Activated CD4-positive, alpha-beta T cell treated with anti-CD3 and anti-CD28 coated beads, Interleukin-2, Interleukin-4, amounts not matched to agents 100 ng/mL and 50 ng/mL, durations not matched to agents 16 hours and 8 hours (primary cell): ENCODE measurements around the gene CCDC61.

ENCODE experiments used
- DNase-seq: peaks from one replicate; pipeline ENCODE4 v3.0.0-alpha.2; 2020; ENCODE audit warnings: low spot score

Gene CCDC61, protein sequence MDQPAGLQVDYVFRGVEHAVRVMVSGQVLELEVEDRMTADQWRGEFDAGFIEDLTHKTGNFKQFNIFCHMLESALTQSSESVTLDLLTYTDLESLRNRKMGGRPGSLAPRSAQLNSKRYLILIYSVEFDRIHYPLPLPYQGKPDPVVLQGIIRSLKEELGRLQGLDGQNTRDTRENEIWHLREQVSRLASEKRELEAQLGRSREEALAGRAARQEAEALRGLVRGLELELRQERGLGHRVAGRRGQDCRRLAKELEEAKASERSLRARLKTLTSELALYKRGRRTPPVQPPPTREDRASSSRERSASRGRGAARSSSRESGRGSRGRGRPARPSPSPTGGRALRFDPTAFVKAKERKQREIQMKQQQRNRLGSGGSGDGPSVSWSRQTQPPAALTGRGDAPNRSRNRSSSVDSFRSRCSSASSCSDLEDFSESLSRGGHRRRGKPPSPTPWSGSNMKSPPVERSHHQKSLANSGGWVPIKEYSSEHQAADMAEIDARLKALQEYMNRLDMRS

DNA sequence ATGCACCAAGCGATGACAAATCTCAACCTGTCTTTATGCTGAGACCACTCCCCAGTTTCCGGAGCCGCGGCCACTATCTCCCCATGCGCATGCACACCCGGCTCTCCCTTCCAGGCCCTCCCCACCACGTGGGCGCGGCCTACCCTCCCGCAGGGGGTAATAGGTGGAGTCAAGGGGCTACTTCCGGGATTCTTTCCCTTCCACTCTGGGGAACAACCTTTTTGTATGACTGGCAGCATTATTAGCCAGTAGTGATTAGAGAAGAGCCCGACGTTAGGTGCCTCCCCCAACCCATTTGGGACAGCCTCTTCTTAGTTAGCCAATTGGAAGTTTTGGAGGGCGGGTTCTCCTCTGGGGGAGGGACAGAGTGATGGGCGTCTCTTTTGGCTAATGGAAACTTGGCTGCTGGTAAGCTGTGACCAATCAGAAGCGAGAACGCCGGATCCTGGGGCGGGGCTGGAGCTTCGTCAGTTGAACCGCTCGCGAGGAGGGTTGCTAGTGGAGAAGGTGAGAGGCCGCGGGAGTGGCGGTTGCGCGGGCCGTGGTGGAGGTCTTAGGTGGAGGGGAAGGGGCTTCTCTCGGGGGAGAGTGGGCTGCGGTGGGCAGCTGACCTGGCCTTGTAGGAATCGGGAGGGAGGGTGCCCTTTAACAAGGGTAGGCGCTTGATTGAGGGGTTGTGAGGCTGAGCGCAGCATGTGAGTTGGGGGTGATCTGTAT, at the start of gene CCDC61:
Gene CCDC61, plus strand, starts transcription at position 470 of the 717 bp plus-strand sequence. CDS start 7,552 bp downstream, outside the sequence.
- peak; percentile 100 for DNase-seq

DNA sequence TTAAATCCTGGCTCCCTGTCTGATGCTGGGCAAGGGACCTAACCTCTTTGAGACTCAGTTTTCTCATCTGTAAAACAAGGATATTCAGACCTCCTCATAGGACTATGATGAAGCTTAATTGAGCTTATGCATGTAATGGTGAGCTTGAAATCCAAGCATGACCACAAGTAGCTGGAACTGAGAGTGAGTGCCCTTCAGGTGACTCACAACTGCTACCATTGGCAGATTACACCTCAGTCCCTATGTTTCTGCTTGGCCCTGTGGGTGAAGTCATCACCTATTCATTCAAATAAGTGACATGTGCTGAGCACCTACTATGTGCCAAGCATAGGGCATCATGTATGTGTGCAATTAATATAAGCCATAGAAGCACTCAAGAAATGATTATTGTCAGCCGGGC, 47.3 kb upstream of the CCDC61 start:
- no peak for DNase-seq

DNA sequence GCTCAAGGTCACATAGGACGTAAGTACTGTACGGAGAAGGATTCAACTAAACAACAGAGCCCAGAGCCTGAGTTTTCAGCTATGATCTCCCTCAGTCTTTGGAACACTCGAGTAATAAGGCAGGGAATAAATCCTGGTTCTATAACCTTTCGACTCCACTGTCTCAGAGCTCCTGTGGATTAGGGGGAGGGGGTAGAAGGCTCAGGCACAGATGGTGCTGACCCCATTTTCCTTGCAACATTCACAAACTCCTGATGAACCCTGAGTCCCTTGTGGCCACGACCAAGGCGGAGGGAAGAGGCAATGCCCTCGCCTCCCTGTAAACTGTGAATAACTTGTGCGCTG, 43.0 kb upstream of the CCDC61 start:
- no peak for DNase-seq

DNA sequence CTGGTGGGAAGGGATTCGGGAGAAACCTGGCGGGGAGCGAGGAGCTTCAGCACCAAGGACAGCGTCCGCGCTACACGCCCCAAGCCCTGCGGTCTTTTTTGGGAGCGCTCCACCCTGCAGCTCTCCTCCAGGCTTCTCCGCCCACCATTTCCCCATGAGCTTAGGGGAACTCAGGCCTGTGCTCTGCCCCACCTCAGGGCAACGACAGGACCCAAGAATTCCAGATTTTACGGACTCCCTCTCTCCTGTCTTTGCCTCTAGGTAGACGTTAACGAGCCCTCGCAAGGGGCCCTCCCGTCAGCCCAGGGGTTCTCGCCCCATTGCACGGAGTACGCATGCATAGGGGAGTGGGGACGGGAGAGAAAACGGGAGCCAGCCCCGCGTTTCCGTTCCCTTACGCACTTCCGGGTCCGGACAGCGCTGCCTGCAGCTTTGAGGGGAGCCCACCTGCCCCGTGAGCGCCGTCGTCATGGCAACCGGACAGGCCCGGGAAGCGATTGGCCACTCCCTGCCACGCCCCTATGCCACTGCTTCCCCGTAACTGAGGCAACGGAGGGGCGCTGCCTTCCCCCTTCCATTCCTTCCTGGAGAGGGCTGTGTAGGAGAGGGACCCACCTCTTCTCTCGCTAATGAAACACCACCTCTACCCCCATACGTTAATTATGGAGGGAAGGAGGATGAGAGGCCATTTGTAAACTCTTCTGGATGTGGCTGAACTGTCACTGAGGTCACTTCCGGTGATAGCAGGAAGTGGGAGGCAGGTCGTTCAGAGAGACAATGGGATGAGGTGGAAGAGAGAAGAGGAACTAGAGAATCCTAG, 42.4 kb upstream of the CCDC61 start:
- peak; percentile 32 for DNase-seq

DNA sequence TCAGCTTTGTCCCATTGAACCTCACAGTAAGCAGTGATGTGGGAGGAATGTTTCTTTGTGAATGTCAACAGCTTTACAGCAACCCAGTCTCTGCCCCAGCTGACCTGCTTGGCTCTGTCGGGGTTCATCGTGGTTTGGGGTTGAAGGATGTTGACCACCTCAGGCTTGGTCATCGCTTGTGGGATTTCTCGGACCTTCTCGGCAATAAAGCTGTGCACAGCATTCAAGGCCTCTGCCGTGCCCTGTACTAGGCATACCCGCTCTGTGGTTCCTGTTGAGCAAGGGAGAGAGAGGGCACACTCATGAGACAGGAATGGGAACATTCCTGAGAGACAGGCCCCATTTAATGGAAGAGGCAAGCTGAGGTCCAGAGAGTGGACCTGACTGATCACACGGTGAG, 41.6 kb upstream of the CCDC61 start:
- DNase-seq, result no peak

DNA sequence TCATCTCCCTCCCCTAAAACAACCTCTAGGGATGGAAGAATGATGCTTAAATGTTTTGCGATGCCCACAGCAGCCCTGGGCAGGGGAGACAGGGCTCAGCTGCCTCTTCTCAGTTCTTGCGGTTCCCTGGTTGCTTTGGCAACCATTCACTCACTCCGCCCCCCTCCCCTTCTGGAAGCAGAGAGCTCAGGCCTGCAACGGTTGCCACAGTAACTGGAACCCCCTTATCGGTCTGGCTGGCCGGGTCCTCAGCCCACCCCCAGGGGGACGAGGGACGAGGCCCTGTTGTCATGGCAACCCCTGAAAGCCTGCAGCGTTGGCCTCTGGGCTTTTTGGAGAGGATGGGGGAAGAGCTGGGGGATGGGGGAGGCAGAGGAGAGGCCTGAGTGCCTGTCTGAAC, 41.1 kb upstream of the CCDC61 start:
- DNase-seq, result no peak

DNA sequence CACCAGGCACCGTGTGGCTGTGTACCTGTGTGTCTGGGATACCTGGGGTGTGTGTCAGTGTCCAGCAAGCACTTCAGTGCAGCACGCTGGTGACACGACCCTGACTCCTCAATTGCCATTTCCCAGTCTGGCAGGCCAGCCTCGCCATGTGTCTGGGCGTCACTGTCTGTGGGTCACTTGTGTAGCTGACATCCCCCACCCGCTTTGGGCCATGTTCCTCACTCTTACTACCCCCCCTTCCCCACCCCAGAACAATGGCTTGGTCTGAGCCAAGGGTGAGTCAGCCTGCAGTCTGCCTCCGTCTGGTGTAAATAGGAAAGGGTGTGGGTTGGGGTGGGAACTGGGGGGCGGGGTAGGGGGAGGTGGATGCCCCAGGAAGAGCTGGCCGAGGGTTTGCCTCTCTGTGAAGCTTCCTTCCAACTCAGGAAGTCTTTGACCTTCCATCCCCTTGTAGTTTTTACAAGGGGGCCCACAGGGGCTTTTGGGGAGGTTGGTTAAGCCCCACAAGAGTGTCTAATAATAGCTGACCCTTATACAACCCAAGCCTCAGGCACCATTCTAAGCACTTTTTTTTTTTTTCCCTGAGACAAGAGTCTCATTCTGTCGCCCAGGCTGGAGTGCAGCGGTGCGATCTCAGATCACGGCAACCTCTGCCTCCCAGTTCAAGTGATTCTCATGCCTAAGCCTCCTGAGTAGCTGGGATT, 39.2 kb upstream of the CCDC61 start:
- no peak for DNase-seq

DNA sequence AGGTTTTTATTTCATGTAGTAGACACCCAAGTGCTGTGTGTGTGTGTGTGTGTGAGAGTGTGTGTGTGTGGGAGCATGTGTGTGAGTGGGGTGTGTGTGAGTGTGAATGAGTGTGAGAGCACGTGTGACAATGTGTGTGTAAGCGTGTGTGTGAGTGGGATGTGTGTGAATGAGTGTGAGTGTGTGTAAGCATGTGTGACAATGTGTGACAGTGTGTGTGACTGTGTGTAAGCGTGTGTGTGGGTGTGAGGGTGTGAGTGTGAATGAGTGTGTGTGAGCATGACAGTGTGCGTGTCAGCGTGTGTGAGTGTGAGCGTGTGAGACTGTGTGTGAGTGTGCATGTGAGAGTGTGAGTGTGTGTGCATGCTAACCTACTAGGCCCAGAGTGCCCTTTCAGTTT, 36.9 kb upstream of the CCDC61 start:
- DNase-seq, result no peak

DNA sequence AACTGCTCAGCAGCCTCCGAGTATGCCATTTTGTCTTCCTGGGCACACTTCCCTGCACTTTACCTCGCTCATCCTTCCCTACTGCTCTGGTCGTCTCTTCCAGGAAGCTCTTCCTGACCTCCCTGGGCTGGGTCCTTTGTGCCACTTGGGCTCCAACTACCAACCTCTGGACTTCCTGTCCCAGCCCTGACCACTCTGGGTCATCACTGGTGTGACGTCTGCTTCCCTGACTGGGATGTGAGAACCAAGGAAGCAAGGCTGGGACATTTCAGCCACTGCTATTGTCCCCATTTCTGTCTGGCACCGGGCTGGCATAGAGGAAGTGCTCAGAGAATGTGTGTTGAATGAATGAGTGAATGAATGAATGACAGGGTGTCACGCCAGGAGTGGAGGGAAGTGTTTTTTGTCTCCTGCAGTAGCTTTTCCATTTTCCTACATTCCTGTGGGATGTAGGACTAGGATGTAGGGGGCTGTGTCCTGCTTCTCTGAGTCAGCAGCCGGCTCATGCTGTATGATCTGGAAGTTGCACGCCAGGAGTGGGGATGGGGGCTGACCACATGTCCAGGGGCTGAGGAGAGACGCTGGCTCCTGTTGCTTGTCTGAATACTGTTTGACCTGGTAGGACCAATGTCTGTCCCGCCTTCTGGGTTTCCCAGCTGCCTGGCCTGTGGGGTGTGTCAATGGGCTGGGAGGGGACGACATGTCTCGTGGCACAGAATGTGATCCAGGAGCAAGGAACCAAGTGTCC, 36.3 kb upstream of the CCDC61 start:
- DNase-seq, result no peak

DNA sequence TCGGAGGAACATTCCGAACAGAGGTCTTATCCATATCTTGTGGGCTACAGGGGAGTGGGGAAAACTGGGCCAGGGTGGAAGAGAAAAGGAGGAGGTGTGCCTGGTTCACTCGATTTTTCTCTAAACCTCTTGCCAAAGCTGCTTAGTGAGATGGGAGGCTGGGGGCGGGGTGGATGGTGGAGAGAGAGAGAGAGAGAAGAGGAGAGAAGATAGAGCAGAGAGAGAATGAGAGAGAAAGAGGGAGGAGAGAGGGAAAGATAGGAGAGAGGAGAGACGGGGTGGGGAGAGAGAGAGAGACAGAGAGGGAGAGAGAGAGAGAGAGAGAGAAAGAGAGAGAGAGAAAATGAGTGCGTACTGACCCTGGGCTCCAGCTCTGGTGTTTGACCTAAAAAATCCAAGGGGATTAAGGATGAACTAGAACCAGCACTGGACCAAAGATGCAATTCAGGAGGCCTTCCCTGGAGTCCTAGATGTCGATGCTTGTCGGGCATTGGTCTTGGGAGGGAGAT, 35.7 kb upstream of the CCDC61 start:
- no peak for DNase-seq

DNA sequence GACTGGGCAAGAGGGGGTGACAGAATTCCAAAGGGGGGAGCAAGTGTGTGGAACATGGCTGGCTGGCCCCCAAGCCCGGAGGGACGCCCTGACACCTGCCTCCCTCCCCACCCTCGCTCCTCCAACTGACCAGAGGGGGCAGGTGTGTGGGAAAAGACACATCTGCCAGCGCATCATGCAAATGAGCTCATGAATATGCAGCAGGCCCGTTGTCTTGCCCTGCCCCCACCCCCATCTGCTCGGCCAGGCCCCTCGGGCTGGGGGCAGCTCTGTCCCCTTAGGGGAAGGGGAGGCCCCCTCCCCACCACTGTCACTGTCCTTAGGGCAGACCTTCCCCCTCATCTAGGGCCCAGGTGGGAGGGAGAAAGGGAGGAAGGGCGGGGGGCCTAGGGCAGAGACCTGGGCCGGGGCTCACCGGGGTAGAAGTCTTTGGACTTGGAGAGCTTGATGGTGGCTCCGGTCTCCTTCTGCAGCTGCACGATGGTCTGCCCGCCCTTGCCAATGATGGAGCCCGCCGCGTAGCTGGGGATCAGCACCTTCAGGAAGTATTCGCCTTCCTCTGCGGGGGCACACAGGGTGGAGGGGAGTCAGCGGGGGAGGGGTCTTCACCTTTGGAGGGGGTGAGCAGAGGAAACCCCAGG, 34.6 kb upstream of the CCDC61 start:
- DNase-seq, result no peak

DNA sequence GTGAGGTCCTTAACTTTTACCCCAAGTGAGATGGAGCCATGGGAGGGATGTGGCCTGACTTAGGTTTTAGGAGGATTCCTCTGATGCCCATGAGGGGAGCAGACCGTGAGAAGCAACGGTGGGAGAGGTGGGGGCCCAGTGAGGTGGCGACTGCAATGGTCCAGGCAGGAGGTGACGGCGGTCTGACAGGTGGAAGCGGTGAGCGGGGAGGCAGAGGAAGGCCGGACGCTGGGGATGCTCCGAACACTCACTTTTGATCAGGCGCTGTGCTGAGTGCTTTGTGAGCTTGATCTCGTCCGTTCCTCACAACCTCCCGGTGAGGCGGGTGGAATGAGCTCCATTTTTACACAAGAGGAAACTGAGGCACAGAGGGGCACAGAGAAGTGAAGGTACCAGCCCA, 33.2 kb upstream of the CCDC61 start:
- no peak for DNase-seq

DNA sequence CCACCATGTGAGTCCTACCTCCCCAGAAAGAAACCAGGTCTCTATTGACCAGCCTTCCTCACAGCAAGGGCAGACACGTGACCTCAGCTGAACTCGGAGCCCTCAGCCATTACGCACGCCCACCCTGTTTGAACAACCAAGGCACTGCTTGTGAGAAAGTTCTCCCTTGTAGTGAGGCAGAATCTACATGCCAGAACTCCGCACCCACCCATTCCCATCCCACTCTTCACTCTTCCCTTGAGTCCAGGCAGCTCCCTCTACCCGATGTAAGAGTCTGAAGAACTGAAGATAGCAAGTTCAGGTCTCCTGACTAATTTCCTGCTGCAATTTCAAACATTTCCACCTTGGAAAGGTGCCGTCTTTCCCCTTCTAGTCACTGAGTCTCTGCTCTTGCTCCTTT, 28.0 kb upstream of the CCDC61 start:
- no peak for DNase-seq

DNA sequence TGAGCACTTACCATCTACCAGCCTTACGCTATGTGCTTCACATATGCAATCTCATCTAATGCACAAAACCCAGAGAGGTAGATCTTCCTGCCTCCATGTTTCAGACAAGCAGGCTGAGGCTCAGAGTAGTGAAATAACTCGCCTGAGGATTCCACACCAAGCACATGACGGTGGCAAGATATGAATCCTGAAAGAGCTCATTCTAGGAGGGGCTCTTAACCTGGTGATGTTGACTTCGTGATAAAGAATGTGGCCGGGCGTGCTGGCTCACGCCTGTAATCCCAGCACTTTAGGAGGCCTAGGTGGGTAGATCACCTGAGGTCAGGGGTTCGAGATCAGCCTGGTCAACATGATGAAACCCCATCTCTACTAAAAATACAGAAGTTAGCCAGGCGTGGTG, 26.6 kb upstream of the CCDC61 start:
- no peak for DNase-seq

DNA sequence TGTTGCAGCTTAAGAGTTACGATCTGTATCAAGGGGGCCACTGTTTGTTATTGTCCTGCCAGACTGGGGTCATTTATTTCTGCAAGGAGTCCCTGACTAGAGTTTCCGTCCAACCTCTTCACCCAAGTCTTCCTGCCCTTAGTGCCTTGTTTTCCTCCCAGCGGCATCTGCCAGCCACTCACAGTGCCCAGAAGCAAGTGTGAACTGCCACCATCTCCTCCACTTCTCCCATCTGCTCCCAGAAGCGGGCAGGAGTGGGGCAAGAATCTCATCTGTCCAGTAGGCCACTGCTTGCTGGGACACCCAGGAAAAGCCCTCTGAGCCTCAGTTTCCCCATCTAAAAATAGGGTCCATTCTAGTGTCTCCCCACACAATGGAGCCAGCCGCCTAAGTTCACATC, 25.6 kb upstream of the CCDC61 start:
- no peak for DNase-seq

DNA sequence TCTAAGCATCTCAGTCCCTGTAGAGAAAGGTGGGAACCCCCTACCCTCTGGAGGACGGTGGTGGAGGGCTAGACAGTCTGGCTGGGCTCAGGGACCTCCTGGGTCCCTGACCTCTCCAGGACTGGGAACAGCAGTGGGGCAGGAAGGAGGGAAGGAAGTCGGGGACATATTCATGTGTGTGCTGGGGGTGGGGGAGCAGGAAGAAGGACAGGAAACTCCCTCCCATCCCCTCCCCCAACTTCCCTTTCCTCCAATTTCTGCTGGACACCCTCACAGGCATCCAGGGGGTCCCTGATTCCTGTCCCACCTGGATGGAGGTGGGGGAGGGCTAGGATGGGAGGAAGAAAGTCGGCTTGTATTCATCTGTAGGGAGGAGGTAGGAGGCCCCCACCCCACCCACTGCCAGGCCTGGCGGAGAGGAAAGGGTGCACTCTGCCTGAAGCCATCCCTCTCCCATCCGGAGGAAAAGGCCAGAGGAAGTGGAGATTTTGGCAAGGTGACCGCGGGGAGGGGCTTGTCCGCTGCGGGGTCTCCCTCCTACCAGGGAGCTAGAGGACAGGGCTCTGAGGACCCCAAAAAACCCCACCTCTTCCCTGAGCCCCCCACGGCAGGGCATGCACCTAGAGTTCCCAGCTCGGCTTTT, 23.9 kb upstream of the CCDC61 start:
- DNase-seq, result no peak

DNA sequence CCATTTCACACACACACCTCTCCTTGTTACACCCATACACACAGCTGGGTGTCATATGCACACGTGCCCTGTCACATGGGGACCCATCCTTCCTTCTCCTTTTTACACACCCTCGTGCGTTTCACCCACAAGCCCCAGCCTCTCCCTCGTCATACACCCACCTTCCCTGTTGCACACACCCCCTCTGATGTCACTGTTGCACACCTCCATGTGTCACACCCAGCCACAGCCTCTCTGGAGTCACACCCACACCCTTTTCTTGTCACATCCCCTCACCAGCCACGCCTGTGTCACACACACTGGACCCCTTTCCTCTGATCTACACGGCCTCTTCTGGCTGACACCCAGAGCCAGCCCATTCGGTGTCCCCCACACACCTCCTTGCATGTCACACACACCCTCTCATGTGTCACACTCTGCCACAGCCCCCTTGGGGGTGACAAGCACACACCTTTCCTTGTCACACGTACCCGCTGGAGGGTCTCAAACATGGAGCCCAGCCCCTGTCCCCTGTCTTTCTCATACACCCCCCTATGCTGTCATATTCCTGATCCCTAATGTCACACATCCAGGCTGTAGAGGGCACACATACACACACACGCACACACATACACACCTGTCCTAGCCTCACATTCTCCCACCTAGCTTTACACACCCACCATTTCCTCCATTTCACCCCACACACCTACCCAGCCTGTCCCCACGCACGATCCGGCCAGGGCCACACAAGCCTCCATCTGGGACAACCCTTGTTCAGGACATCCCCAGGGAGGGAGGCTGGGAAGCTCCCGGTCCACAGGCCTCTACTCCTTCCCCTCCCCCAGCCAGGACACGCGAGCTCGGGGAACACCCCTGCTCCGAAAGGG, 23.0 kb upstream of the CCDC61 start:
- no peak for DNase-seq

DNA sequence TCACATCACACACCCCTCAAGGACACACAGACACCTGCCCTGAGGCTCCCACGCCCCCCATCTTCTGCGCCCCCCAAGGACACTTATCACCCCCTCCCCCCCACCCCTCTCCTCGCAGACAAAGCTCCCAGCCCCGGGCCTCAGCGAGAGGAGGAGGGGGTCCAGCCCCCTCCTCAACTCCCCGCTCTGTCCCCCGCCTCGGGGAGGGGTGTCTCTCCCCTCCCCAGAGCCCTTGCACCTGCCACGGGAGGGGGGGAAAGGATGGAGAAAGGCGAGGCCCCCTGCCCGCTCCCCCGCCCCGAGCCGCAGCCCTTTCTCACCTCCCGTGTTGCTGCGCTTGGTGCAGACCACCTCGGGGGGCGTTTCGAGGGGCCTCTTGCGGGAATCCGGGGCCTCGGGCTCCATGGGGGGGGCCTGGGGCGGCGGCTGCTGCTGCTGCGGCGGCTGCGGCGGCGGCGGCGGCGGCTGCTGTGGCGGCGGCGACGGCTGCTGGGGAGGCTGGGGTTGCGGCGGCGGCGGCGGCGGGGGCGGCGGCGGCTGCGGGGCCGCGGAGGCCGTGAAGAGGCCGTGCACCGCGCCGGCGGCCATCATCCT, 22.2 kb upstream of the CCDC61 start:
- no peak for DNase-seq
